Peyer's patch (tissue), 4 donors: ENCODE results near the gene TMCC1.

Experiments used
- POLR2A ChIP-seq, 2 donors: fragments of 450-650 bp; IDR thresholded peaks; one replicate each; pipeline ENCODE4 v1.5.1; 2017; ENCODE audit warnings: antibody characterized with exemption in 2 of 2, mild to moderate bottlenecking in 2 of 2, moderate library complexity in 2 of 2
- TF ChIP-seq, protein P1 (sequence below), 6 experiments: fragments of 450-650 bp in 4 of 6; fragments of 200-600 bp in 2 of 6; sonication (generic) in 1 of 6; IDR thresholded peaks; one replicate each; pipeline ENCODE4 v1.5.1; 2017 to 2019; ENCODE audit warnings: antibody characterized with exemption in 6 of 6, mild to moderate bottlenecking in 3 of 6, moderate library complexity in 1 of 6

DNA sequence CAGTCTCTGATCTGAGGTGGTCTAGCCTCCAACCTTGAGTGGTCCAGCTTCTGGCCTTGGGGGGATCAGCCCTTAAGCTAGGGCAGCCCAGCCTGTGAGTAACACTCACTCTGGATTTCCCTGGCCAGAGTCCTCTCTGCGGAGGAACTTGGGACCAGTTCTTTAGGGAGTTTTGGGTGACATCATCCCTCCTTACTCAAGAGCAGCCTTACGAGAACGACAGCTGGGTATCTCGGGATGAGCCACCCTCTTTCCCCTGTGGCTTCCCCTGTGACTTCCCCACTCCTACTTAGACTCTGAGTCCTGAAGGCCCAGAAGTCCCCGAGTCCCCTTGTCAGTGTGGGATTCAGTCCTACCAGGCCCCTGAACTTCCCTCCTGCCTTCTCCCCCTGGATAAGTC, 276.8 kb downstream of the TMCC1 start:
- TF ChIP-seq, protein P1, sequence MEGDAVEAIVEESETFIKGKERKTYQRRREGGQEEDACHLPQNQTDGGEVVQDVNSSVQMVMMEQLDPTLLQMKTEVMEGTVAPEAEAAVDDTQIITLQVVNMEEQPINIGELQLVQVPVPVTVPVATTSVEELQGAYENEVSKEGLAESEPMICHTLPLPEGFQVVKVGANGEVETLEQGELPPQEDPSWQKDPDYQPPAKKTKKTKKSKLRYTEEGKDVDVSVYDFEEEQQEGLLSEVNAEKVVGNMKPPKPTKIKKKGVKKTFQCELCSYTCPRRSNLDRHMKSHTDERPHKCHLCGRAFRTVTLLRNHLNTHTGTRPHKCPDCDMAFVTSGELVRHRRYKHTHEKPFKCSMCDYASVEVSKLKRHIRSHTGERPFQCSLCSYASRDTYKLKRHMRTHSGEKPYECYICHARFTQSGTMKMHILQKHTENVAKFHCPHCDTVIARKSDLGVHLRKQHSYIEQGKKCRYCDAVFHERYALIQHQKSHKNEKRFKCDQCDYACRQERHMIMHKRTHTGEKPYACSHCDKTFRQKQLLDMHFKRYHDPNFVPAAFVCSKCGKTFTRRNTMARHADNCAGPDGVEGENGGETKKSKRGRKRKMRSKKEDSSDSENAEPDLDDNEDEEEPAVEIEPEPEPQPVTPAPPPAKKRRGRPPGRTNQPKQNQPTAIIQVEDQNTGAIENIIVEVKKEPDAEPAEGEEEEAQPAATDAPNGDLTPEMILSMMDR (IDR thresholded peaks at IDR 0.05) = no peak
- no peak for TF ChIP-seq POLR2A (IDR thresholded peaks at IDR 0.05)
